SH-SY5Y (cell line): ENCODE results near the gene BCAT1.

ENCODE experiments used
- GATA2 ChIP-seq: IDR thresholded peaks from 2 replicates; pipeline ENCODE4 v1.6.1; 2011; ENCODE audit warnings: mild to moderate bottlenecking, low read depth, low read length
- GATA3 ChIP-seq: IDR thresholded peaks from 2 replicates; pipeline ENCODE4 v1.6.1; 2011; ENCODE audit warnings: low read depth, mild to moderate bottlenecking, low read length, moderate library complexity

GRCh38 chr12:24775073-24775472 is 173.8 kb downstream of the BCAT1 start:
- TF ChIP-seq GATA3 (no peak), GATA2 (no peak)
